IPS DF 6.9 (cell line): ENCODE data around the gene VAMP3.
"Not testable (repeated sequence)": the region's sequence is repeated elsewhere in the genome, so short reads cannot be mapped to it uniquely, and the experiment has no call there.

ENCODE experiments used
- DNase-seq: peaks from one replicate; pipeline ENCODE4 v3.0.0-alpha.2; 2013; ENCODE audit warnings: low read depth, low spot score
- H3K27ac ChIP-seq: one replicate; pipeline ENCODE4 v1.5.1; 2013; ENCODE audit warnings: low read length, control low read depth
- H3K27me3 ChIP-seq: 2 replicates; pipeline ENCODE4 v1.6.1; 2013; ENCODE audit warnings: mild to moderate bottlenecking, low read length; ENCODE audit not compliant: control insufficient read depth, insufficient read depth
- H3K36me3 ChIP-seq: 2 replicates; pipeline ENCODE4 v1.6.1; 2013; ENCODE audit warnings: low read length; ENCODE audit not compliant: control insufficient read depth, insufficient read depth
- H3K4me1 ChIP-seq: 2 replicates; pipeline ENCODE4 v1.6.1; 2013; ENCODE audit warnings: low read length; ENCODE audit not compliant: control insufficient read depth, insufficient read depth
- H3K4me3 ChIP-seq: 2 replicates; pipeline ENCODE4 v1.5.1; 2013; ENCODE audit warnings: mild to moderate bottlenecking, low read length
- H3K9me3 ChIP-seq: 2 replicates; pipeline ENCODE4 v1.6.1; 2013; ENCODE audit warnings: low read length, inconsistent platforms; ENCODE audit not compliant: control insufficient read depth, insufficient read depth
- WGBS: extraction: QIAGEN DNeasy Blood & Tissue Kit; methylation state at CpG from one replicate; pipeline ENCODE4 v1.1.7; 2013; ENCODE audit warnings: mixed read lengths, missing lambda C conversion rate; ENCODE audit not compliant: insufficient read length, insufficient coverage; 5-methylcytosine and 5-hydroxymethylcytosine counted together

VAMP3 gene

GRCh38 chr1:7783178-7783711, 12.1 kb downstream of the VAMP3 start:
- no peak overlapping the region for H3K27ac ChIP-seq
- H3K9me3 ChIP-seq: no peaks in the 10 kb centered on the region
- no peaks in the 10 kb centered on the region for H3K27me3 ChIP-seq
- H3K4me1 ChIP-seq: no peaks in the 10 kb centered on the region
- no peaks in the 10 kb centered on the region; the same call in 1 of the 2 replicates for H3K36me3 ChIP-seq
- peak overlapping the region; percentile 47; the same call in 1 of the 2 replicates for H3K4me3 ChIP-seq
- no peak for DNase-seq
- no CpG with 5 or more reads among the region's 34 CpGs for WGBS

- Histone ChIP-seq H3K27ac (no peak within 1 kb of the TSS), H3K4me3 (peak within 1 kb of the TSS; percentile 47; the same call in 1 of the 2 replicates), H3K9me3 (no peaks in the 10 kb centered on the region), H3K4me1 (no peaks in the 10 kb centered on the region), H3K36me3 (no peaks in the 10 kb centered on the region; the same call in 1 of the 2 replicates), H3K27me3 (no peaks in the 10 kb centered on the region)
- DNase-seq: peak; percentile 82
- WGBS: no CpG with 5 or more reads among the region's 90 CpGs
These were observed 12.9 kb downstream of the VAMP3 start, which contains the start of gene PER3 for GRCh38 chr1:7783826-7784491. Gene PER3 (plus strand): TSS chr1:7784291. CDS start chr1:7784878, 587 bp downstream.

- no peak overlapping the region for H3K27ac ChIP-seq
- H3K36me3 ChIP-seq: no peaks in the 10 kb centered on the region; the same call in 1 of the 2 replicates
- H3K4me3 ChIP-seq: peak overlapping the region; percentile 16; the same call in 1 of the 2 replicates
- H3K9me3 ChIP-seq: no peaks in the 10 kb centered on the region
- H3K4me1 ChIP-seq: no peaks in the 10 kb centered on the region
- no peaks in the 10 kb centered on the region for H3K27me3 ChIP-seq
- no peak for DNase-seq
- no CpG with 5 or more reads among the region's 52 CpGs for WGBS
These were observed 13.5 kb downstream of the VAMP3 start for GRCh38 chr1:7784492-7785071.

GRCh38 chr1:7785108-7785507, 14.0 kb downstream of the VAMP3 start:
- no peaks in the 10 kb centered on the region for H3K4me1 ChIP-seq
- H3K27ac ChIP-seq: no peak overlapping the region
- H3K36me3 ChIP-seq: no peaks in the 10 kb centered on the region; the same call in 1 of the 2 replicates
- H3K9me3 ChIP-seq: no peaks in the 10 kb centered on the region; the same call in 1 of the 2 replicates
- H3K27me3 ChIP-seq: no peaks in the 10 kb centered on the region
- DNase-seq: no peak
- no peak overlapping the region for H3K4me3 ChIP-seq
- no CpG with 5 or more reads among the region's 7 CpGs for WGBS

- Histone ChIP-seq H3K36me3 (peaks cover 2% of the 10 kb centered on the region; the same call in 1 of the 2 replicates), H3K27ac (no peak overlapping the region), H3K4me1 (no peaks in the 10 kb centered on the region), H3K4me3 (no peak overlapping the region), H3K27me3 (no peaks in the 10 kb centered on the region), H3K9me3 (peaks cover 2% of the 10 kb centered on the region)
- DNase-seq: no peak
- no CpG with 5 or more reads among the region's 5 CpGs for WGBS
These were observed 15.7 kb downstream of the VAMP3 start for GRCh38 chr1:7786795-7787194.

- peaks cover 2% of the 10 kb centered on the region; the same call in 1 of the 2 replicates for H3K36me3 ChIP-seq
- H3K4me1 ChIP-seq: no peaks in the 10 kb centered on the region
- H3K27me3 ChIP-seq: no peaks in the 10 kb centered on the region
- no peak for DNase-seq
- no CpG with 5 or more reads among the region's 5 CpGs for WGBS
- H3K27ac ChIP-seq: no peak overlapping the region
- H3K4me3 ChIP-seq: no peak overlapping the region
- H3K9me3 ChIP-seq: peaks cover 2% of the 10 kb centered on the region
These were observed 18.7 kb downstream of the VAMP3 start for GRCh38 chr1:7789828-7790227.

GRCh38 chr1:7791027-7791426, 19.9 kb downstream of the VAMP3 start:
- not testable (repeated sequence) for H3K27ac ChIP-seq

GRCh38 chr1:7795406-7795805, 24.3 kb downstream of the VAMP3 start:
- Histone ChIP-seq H3K27ac (no peak overlapping the region), H3K4me1 (no peaks in the 10 kb centered on the region), H3K9me3 (peaks cover 2% of the 10 kb centered on the region; the same call in 1 of the 2 replicates), H3K27me3 (no peaks in the 10 kb centered on the region), H3K4me3 (no peak overlapping the region), H3K36me3 (0 out of 2 replicates have a peak, but pooled peaks cover 2% of the 10 kb centered on the region)
- WGBS: no CpG with 5 or more reads among the region's 12 CpGs
- DNase-seq: no peak

More at GRCh38 chr1:7791027-7791426, 19.9 kb downstream of the VAMP3 start:
- H3K4me1 ChIP-seq, H3K9me3 ChIP-seq, H3K27me3 ChIP-seq, H3K36me3 ChIP-seq, H3K4me3 ChIP-seq, DNase-seq: not testable (repeated sequence)
- no CpG with 5 or more reads among the region's 3 CpGs for WGBS

- no CpG with 5 or more reads among the region's 9 CpGs for WGBS
- H3K36me3 ChIP-seq: 0 out of 2 replicates have a peak, but pooled peaks cover 2% of the 10 kb centered on the region
These were observed 34.4 kb downstream of the VAMP3 start for GRCh38 chr1:7805460-7805859.

GRCh38 chr1:7808253-7808844, 37.3 kb downstream of the VAMP3 start:
- no peak for DNase-seq
- no CpG with 5 or more reads among the region's 1 CpG for WGBS
- H3K36me3 ChIP-seq: 0 out of 2 replicates have a peak, but pooled peaks cover 2% of the 10 kb centered on the region

More at GRCh38 chr1:7805460-7805859, 34.4 kb downstream of the VAMP3 start:
- Histone ChIP-seq H3K27ac (no peak overlapping the region), H3K4me3 (no peak overlapping the region), H3K4me1 (no peaks in the 10 kb centered on the region), H3K9me3 (no peaks in the 10 kb centered on the region; the same call in 1 of the 2 replicates), H3K27me3 (no peaks in the 10 kb centered on the region)
- no peak for DNase-seq

More at GRCh38 chr1:7808253-7808844, 37.3 kb downstream of the VAMP3 start:
- H3K4me3 ChIP-seq: no peak overlapping the region
- H3K4me1 ChIP-seq: no peaks in the 10 kb centered on the region
- H3K27me3 ChIP-seq: no peaks in the 10 kb centered on the region
- H3K9me3 ChIP-seq: no peaks in the 10 kb centered on the region; the same call in 1 of the 2 replicates
- no peak overlapping the region for H3K27ac ChIP-seq
